ENCODE measurements around the gene GRAMD1A.

Gene GRAMD1A

GRCh38 chr19:35075202-35076025 lies 75.3 kb downstream of the GRAMD1A start:
- DNase-seq (ENCODE audit: low spot score), result no peak

- DNase-seq (ENCODE audit: low spot score), result no peak
Observed at GRCh38 chr19:35076026-35076370, 75.9 kb downstream of the GRAMD1A start.

Measured in CD4-positive, alpha-beta T cell treated with Interleukin-15 for 4 hours (primary cell).